M059J (cell line): Measurements from ENCODE around the gene NPEPL1. TPM values are rescaled to one million over a fixed set of nuclear protein-coding genes. Genes with fewer than 3 reads are reported as not detected.
"Not testable (repeated sequence)": the region's sequence is repeated elsewhere in the genome, so short reads cannot be mapped to it uniquely, and the experiment has no call there.

Source experiments
- DNase-seq: peaks from one replicate; pipeline ENCODE4 v3.0.0-alpha.2; 2012; ENCODE audit warnings: low read depth
- total RNA-seq: library from RNA; depleted of rRNA; stranded (reverse); fragments of >200 nt; shearing (Covaris generic); gene quantifications from 2 replicates; pipeline ENCODE4 v1.2.3, GENCODE V29; 2014; rRNA removed

Gene NPEPL1
- total RNA-seq = 13.3 and 14.1 TPM in 2 replicates

GRCh38 chr20:58692579-58693225, at the start of gene NPEPL1:
Gene NPEPL1 (plus strand): TSS chr20:58692800. CDS start chr20:58692901, 101 bp downstream.
- peak; percentile 75 for DNase-seq

GRCh38 chr20:58642896-58643295, 49.7 kb upstream of the NPEPL1 start:
- DNase-seq = not testable (repeated sequence)

GRCh38 chr20:58645412-58645968, 47.1 kb upstream of the NPEPL1 start:
- DNase-seq = peak; percentile 98

GRCh38 chr20:58646257-58646656, 46.3 kb upstream of the NPEPL1 start:
- DNase-seq = no peak

- no peak for DNase-seq
Measured at GRCh38 chr20:58646703-58647102, 45.9 kb upstream of the NPEPL1 start.

- no peak for DNase-seq
Measured at GRCh38 chr20:58647162-58647795, 45.3 kb upstream of the NPEPL1 start.

- peak; percentile 93 for DNase-seq
Measured at GRCh38 chr20:58647796-58648501, 44.7 kb upstream of the NPEPL1 start.

GRCh38 chr20:58648502-58648825, 44.1 kb upstream of the NPEPL1 start:
- not testable (repeated sequence) for DNase-seq

GRCh38 chr20:58649288-58650180, 43.1 kb upstream of the NPEPL1 start:
- DNase-seq = no peak

- DNase-seq = no peak
Measured at GRCh38 chr20:58650181-58650775, 42.3 kb upstream of the NPEPL1 start.

- peak; percentile 94 for DNase-seq
Measured at GRCh38 chr20:58650776-58651558, 41.6 kb upstream of the NPEPL1 start, which contains the start of gene STX16. Gene STX16 (plus strand): TSS chr20:58651283. CDS start chr20:58652007, 724 bp downstream.

GRCh38 chr20:58651559-58651945, 41.0 kb upstream of the NPEPL1 start:
- no peak for DNase-seq

GRCh38 chr20:58651946-58652605, 40.5 kb upstream of the NPEPL1 start:
- peak; percentile 89 for DNase-seq

- DNase-seq = peak; percentile 40
Measured at GRCh38 chr20:58652606-58653294, 39.9 kb upstream of the NPEPL1 start.

- DNase-seq = no peak
Measured at GRCh38 chr20:58654337-58654736, 38.3 kb upstream of the NPEPL1 start.

GRCh38 chr20:58655328-58656107, 37.1 kb upstream of the NPEPL1 start:
- DNase-seq = no peak

- DNase-seq = no peak
Measured at GRCh38 chr20:58656831-58657230, 35.8 kb upstream of the NPEPL1 start.

- no peak for DNase-seq
Measured at GRCh38 chr20:58657262-58657661, 35.3 kb upstream of the NPEPL1 start.
